Glutamatergic neuron (in vitro differentiated cells): Measurements from ENCODE around the gene IQSEC3. TPM values are rescaled to one million over a fixed set of nuclear protein-coding genes. Genes with fewer than 3 reads are reported as not detected.

Source experiments
- DNase-seq: peaks from one replicate; pipeline ENCODE4 v3.0.0; 2022
- H3K27ac Mint-ChIP-seq: one replicate; pipeline ENCODE4 v1.8.0; 2020; ENCODE audit warnings: mild to moderate bottlenecking, mixed read lengths, inconsistent platforms; ENCODE audit not compliant: unreplicated experiment
- H3K27me3 Mint-ChIP-seq: one replicate; pipeline ENCODE4 v1.8.0; 2020; ENCODE audit warnings: mild to moderate bottlenecking, moderate library complexity, mixed read lengths, inconsistent platforms; ENCODE audit not compliant: unreplicated experiment
- H3K36me3 Mint-ChIP-seq: one replicate; pipeline ENCODE4 v1.8.0; 2020; ENCODE audit warnings: mild to moderate bottlenecking, mixed read lengths, inconsistent platforms; ENCODE audit not compliant: unreplicated experiment
- H3K4me1 Mint-ChIP-seq: one replicate; pipeline ENCODE4 v1.8.0; 2020; ENCODE audit warnings: mild to moderate bottlenecking, low read depth, mixed read lengths, inconsistent platforms; ENCODE audit not compliant: unreplicated experiment
- H3K4me3 Mint-ChIP-seq: one replicate; pipeline ENCODE4 v1.8.0; 2020; ENCODE audit warnings: mild to moderate bottlenecking, mixed read lengths, inconsistent platforms; ENCODE audit not compliant: unreplicated experiment
- H3K9me3 Mint-ChIP-seq: one replicate; pipeline ENCODE4 v1.8.0; 2020; ENCODE audit warnings: mild to moderate bottlenecking, moderate library complexity, mixed read lengths, inconsistent platforms; ENCODE audit not compliant: unreplicated experiment
- CTCF ChIP-seq: fragments of 200-600 bp; sonication (generic); IDR thresholded peaks from one replicate; pipeline ENCODE4 v1.5.0; 2021; ENCODE audit not compliant: partially characterized antibody, unreplicated experiment
- total RNA-seq: library from RNA; stranded (reverse); fragmentation: NEBNext Ultra II Directional; extraction: Animal tissue kit (Norgen Biotek cat#: 25700); gene quantifications from one replicate; pipeline ENCODE4 v1.2.1, GENCODE V29; 2021; ENCODE audit not compliant: unreplicated experiment

Gene IQSEC3
- total RNA-seq, 1 donor from 2014 or later: 41.4 TPM

GRCh38 chr12:109446-109845, 42.9 kb downstream of the IQSEC3 start:
- Mint-ChIP-seq H3K4me1 (peaks cover 45% of the 10 kb centered on the region), H3K9me3 (peaks cover 10% of the 10 kb centered on the region), H3K27me3 (peaks cover 4% of the 10 kb centered on the region), H3K27ac (peak overlapping the region; percentile 10), H3K4me3 (peak overlapping the region; percentile 2), H3K36me3 (no peaks in the 10 kb centered on the region)
- DNase-seq: no peak
- TF ChIP-seq CTCF: no peak

GRCh38 chr12:109872-110271, 43.3 kb downstream of the IQSEC3 start:
- Mint-ChIP-seq H3K27me3 (peaks cover 4% of the 10 kb centered on the region), H3K9me3 (peaks cover 10% of the 10 kb centered on the region), H3K36me3 (no peaks in the 10 kb centered on the region), H3K4me3 (peak overlapping the region; percentile 18), H3K27ac (peak overlapping the region; percentile 10), H3K4me1 (peaks cover 46% of the 10 kb centered on the region)
- DNase-seq: no peak
- TF ChIP-seq CTCF: no peak

- no peak for TF ChIP-seq CTCF
- H3K4me3 Mint-ChIP-seq: no peak overlapping the region
- peaks cover 4% of the 10 kb centered on the region for H3K9me3 Mint-ChIP-seq
- no peaks in the 10 kb centered on the region for H3K36me3 Mint-ChIP-seq
- H3K4me1 Mint-ChIP-seq: peaks cover 35% of the 10 kb centered on the region
- DNase-seq: no peak
- no peak overlapping the region for H3K27ac Mint-ChIP-seq
- H3K27me3 Mint-ChIP-seq: peaks cover 4% of the 10 kb centered on the region
Measured at GRCh38 chr12:111699-112493, 45.3 kb downstream of the IQSEC3 start.

GRCh38 chr12:113347-113746, 46.8 kb downstream of the IQSEC3 start:
- no peaks in the 10 kb centered on the region for H3K36me3 Mint-ChIP-seq
- H3K9me3 Mint-ChIP-seq: peaks cover 4% of the 10 kb centered on the region
- no peak for DNase-seq
- TF ChIP-seq CTCF: no peak
- no peak overlapping the region for H3K4me3 Mint-ChIP-seq
- H3K4me1 Mint-ChIP-seq: peaks cover 40% of the 10 kb centered on the region
- no peak overlapping the region for H3K27ac Mint-ChIP-seq
- peaks cover 5% of the 10 kb centered on the region for H3K27me3 Mint-ChIP-seq

GRCh38 chr12:114626-115211, 48.2 kb downstream of the IQSEC3 start:
- Mint-ChIP-seq H3K27ac (no peak overlapping the region), H3K9me3 (peaks cover 3% of the 10 kb centered on the region), H3K4me1 (peaks cover 36% of the 10 kb centered on the region), H3K27me3 (peaks cover 5% of the 10 kb centered on the region), H3K4me3 (no peak overlapping the region), H3K36me3 (no peaks in the 10 kb centered on the region)
- DNase-seq: no peak
- no peak for TF ChIP-seq CTCF
